NT2/D1 (cell line): ENCODE data around the gene STN1.

Experiments used
- DNase-seq: peaks from one replicate; pipeline ENCODE4 v3.0.0-alpha.2; 2011; ENCODE audit warnings: low read depth, low spot score
- H3K27me3 ChIP-seq: 2 replicates; pipeline ENCODE4 v1.6.0; 2011; ENCODE audit warnings: mild to moderate bottlenecking; ENCODE audit not compliant: insufficient read length, insufficient read depth
- H3K36me3 ChIP-seq: 2 replicates; pipeline ENCODE4 v1.6.1; 2011; ENCODE audit warnings: mild to moderate bottlenecking, low read length, mixed read lengths; ENCODE audit not compliant: insufficient read depth, insufficient read length
- H3K4me1 ChIP-seq: 2 replicates; pipeline ENCODE4 v1.5.1; 2011; ENCODE audit not compliant: insufficient read depth, insufficient read length
- H3K4me3 ChIP-seq: 2 replicates; pipeline ENCODE4 v1.5.1; 2011; ENCODE audit warnings: low read depth; ENCODE audit not compliant: insufficient read length
- H3K9ac ChIP-seq: 2 replicates; pipeline ENCODE4 v1.6.0; 2011; ENCODE audit warnings: low read depth; ENCODE audit not compliant: insufficient read length
- H3K9me3 ChIP-seq: 2 replicates; pipeline ENCODE4 v1.5.1; 2011; ENCODE audit warnings: mild to moderate bottlenecking, low read length; ENCODE audit not compliant: insufficient read depth
- SUZ12 ChIP-seq: IDR thresholded peaks from 2 replicates; pipeline ENCODE4 v1.6.1; 2011; ENCODE audit not compliant: insufficient read length, insufficient read depth; ENCODE audit errors: extremely low read depth
- YY1 ChIP-seq: IDR thresholded peaks from 2 replicates; pipeline ENCODE4 v1.6.1; 2011; ENCODE audit not compliant: insufficient read length, insufficient read depth
- ZNF274 ChIP-seq: IDR thresholded peaks from 2 replicates; pipeline ENCODE4 v1.6.1; 2011; ENCODE audit warnings: mild to moderate bottlenecking, low read depth, low read length

The STN1 gene

DNA sequence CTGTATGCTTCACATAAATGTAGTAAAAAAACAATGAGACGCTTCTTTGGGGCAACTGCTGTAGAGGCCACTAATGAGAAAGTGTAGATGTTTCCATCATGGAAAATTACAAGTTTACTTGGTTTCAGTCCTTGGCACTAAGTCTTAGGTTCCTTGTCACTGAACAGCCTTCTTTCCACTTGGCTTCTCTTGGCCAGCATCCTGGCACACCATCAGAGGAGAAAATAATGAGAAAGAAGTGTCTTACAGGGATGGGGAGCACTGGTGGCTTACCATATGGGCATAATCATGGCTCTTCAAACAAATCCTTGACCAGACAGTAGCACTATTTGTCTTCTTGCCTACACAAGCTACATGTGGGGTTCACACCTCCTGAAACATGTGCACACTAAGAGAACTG is 40.1 kb downstream of the STN1 start:
- Histone ChIP-seq H3K9ac (no peak overlapping the region), H3K4me1 (peaks cover 3% of the 10 kb centered on the region), H3K27me3 (no peaks in the 10 kb centered on the region), H3K9me3 (no peaks in the 10 kb centered on the region), H3K4me3 (no peak overlapping the region), H3K36me3 (peaks cover 12% of the 10 kb centered on the region)
- no peak for DNase-seq
- TF ChIP-seq ZNF274 (no peak), SUZ12 (no peak), YY1 (no peak)

DNA sequence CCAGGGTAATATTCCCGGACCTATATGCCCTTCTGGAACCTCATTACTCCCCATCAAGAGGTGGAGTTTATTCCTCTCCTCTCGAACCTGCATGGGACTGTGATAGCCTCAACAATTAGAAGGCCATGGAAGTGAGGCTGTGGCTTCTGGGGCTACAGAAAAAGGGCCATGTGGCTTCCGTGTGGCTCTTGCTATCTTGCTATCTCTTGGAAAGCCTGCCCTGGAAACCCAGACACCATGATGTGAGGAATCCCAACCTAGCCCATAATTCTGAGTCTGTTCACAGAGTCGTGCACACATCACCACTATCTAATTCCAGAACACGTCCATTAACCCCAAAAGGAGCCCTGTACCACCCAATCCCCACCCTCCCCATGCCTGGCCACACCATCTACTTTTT is 41.8 kb downstream of the STN1 start:
- no peak overlapping the region for H3K9ac ChIP-seq
- no peak for TF ChIP-seq SUZ12
- no peak for TF ChIP-seq ZNF274
- no peak for TF ChIP-seq YY1
- no peaks in the 10 kb centered on the region for H3K27me3 ChIP-seq
- H3K36me3 ChIP-seq, result peaks cover 6% of the 10 kb centered on the region
- DNase-seq, result no peak
- H3K4me1 ChIP-seq, result peaks cover 6% of the 10 kb centered on the region
- no peak overlapping the region for H3K4me3 ChIP-seq
- H3K9me3 ChIP-seq, result no peaks in the 10 kb centered on the region

DNA sequence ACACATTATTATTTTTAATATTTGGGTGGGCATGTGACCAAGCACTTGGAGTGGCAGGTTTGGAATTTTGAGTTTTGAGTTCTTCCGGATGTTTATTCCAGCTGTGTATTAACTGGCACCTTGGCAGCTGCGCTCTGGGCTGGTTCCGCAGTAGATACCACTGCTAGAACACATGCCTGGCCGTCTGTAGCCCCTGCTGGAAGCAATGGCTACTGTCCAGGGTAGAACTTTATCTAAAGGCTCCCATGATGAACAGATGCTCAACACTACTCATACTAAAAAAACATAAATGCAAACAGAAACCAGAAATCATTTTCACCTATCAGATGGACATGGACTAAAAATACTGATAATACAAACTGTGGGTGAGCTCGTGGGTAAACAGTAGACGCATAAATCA is 43.3 kb downstream of the STN1 start:
- H3K9me3 ChIP-seq, result no peaks in the 10 kb centered on the region
- H3K4me3 ChIP-seq, result no peak overlapping the region
- no peak overlapping the region for H3K9ac ChIP-seq
- no peaks in the 10 kb centered on the region for H3K27me3 ChIP-seq
- H3K36me3 ChIP-seq, result peaks cover 6% of the 10 kb centered on the region
- H3K4me1 ChIP-seq, result peaks cover 6% of the 10 kb centered on the region
- no peak for DNase-seq
- TF ChIP-seq YY1 (no peak), SUZ12 (no peak), ZNF274 (no peak)

DNA sequence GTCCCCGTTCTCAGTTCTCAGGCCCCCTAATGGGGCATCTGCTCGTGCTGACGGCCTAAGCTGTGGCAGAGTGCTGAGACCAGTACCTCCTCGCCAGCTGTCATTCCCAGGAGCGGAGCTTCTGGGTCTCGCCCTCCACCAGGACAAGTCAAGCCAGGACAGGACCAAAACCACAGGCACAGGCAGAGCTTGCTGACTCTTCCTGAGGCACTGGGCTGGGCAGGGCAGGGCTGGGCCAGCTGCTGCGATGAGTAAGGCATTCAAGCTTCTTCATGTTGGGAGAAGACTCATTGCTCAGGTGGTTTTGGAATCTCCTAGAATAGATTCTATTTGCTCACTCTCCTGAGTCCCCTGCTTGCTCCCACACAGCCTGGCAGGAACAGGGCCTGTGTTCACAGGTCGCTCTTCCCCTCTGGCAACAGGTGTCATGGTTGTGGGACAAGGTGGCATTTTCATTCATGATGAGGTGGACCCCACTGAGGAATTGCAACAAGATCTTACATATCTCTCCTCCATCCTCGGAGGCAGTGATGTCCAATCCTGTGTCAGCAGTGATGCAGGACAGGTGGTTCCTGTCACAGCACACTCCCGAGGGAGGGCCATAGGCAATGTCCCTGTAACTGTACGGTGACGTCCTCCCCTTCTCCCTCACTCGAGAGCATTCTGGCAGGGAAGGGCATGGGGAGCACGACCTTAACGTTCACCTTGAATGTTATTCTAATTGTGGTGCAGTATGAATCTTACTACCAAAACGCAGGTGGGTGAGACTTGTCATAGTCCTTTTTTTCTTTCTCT is 45.6 kb downstream of the STN1 start:
- no peaks in the 10 kb centered on the region for H3K36me3 ChIP-seq
- no peaks in the 10 kb centered on the region for H3K9me3 ChIP-seq
- peaks cover 3% of the 10 kb centered on the region for H3K4me1 ChIP-seq
- H3K27me3 ChIP-seq, result no peaks in the 10 kb centered on the region
- TF ChIP-seq ZNF274 (no peak), SUZ12 (no peak), YY1 (no peak)
- no peak overlapping the region for H3K9ac ChIP-seq
- DNase-seq, result no peak
- no peak overlapping the region for H3K4me3 ChIP-seq

DNA sequence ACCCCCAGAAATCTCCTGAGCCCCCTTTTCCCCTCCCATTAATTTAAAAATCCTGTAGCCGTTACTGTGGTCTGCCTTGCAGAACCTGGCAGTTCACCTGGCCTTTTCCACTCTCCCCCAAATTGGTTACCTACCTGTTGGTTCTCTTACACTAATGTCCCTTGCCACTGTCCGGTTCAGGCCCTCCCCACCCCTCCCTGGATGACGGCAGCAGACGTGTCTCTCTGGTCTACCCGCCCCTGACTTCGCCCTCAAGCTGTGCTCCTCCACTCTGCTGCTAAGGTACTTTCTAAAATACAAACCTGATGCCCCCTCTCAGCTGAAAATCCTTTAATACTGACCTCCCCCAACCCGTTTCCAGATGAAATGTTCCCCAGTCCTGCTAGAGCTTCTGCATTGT is 47.0 kb downstream of the STN1 start:
- Histone ChIP-seq H3K9ac (no peak overlapping the region), H3K9me3 (no peaks in the 10 kb centered on the region; the same call in 1 of the 2 replicates), H3K36me3 (no peaks in the 10 kb centered on the region), H3K4me3 (no peak overlapping the region), H3K27me3 (no peaks in the 10 kb centered on the region), H3K4me1 (peaks cover 3% of the 10 kb centered on the region)
- no peak for DNase-seq
- TF ChIP-seq YY1 (no peak), ZNF274 (no peak), SUZ12 (no peak)

DNA sequence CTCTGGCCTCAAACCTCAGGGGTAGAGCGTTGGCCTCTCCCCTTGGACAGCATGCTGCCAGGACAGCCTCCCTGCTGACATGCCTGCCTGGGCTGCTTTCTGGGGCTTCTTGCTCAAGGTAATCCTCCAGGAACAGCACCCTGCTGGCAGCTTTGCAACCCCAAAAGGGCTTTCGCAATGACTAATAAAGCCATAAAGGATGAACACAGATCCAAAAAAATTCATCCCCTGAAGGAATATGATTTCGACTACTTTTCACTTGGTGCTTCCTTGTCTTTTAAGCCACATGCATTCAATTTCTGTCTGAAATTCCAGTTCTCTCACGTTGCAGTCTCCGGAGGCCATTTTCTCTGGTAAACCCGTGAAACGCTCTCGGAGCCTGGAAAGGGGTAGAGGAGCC is 47.5 kb downstream of the STN1 start:
- H3K9ac ChIP-seq, result no peak overlapping the region
- no peaks in the 10 kb centered on the region for H3K27me3 ChIP-seq
- peaks cover 3% of the 10 kb centered on the region for H3K4me1 ChIP-seq
- H3K9me3 ChIP-seq, result peaks cover under 1% of the 10 kb centered on the region; the same call in 1 of the 2 replicates
- no peak for TF ChIP-seq SUZ12
- TF ChIP-seq ZNF274, result no peak
- no peak for TF ChIP-seq YY1
- no peak overlapping the region for H3K4me3 ChIP-seq
- H3K36me3 ChIP-seq, result no peaks in the 10 kb centered on the region
- no peak for DNase-seq

DNA sequence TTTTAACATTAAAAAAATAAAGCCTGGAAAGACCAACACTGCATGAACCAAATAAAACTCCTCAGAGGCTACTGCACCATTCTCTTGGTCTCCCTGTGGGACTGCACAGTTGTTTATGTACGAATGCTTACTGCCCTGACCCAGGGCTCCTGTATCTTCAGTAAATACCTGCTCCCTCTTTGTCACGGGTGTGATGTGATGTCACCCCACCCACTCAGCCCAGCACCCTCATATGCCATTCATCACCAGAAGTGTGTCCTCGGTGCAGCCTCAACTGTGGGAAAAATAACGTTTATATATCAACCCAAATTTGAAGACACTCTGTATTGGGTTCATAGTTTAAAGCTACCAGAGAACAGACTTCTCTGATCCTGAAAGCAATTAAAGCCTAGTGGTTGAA is 48.6 kb downstream of the STN1 start:
- Histone ChIP-seq H3K4me1 (peaks cover 3% of the 10 kb centered on the region), H3K27me3 (no peaks in the 10 kb centered on the region), H3K4me3 (no peak overlapping the region), H3K36me3 (no peaks in the 10 kb centered on the region), H3K9me3 (peaks cover 12% of the 10 kb centered on the region; the same call in 1 of the 2 replicates), H3K9ac (no peak overlapping the region)
- DNase-seq, result no peak
- TF ChIP-seq SUZ12 (no peak), ZNF274 (no peak), YY1 (no peak)

DNA sequence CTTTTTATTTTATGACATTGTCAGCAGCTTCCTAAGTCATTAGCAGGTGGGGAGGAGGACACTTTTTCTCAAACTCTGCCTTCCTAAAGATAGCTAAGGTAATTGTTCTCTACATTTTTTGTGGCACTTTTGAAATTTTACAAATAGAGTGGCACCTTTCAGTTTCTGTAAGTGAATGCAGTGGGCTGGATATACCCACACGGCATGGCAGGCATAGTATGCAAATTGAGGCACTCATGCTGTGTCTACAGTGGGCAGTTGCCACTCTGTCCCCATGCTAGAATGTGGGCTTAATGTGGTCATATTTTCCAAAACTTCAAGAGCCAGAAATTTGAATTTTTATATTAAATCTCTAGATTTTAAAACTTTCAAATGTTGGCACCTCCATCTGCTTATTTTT is 49.8 kb downstream of the STN1 start:
- Histone ChIP-seq H3K27me3 (no peaks in the 10 kb centered on the region), H3K9me3 (peaks cover 13% of the 10 kb centered on the region; the same call in 1 of the 2 replicates)

More for the DNA sequence above, 49.8 kb downstream of the STN1 start:
- H3K4me3 ChIP-seq, result no peak overlapping the region
- no peak overlapping the region for H3K9ac ChIP-seq
- no peak for DNase-seq
- TF ChIP-seq YY1 (no peak), ZNF274 (no peak), SUZ12 (no peak)
- H3K4me1 ChIP-seq, result peaks cover 3% of the 10 kb centered on the region
- H3K36me3 ChIP-seq, result no peaks in the 10 kb centered on the region
